A673 (cell line): Measurements from ENCODE around the gene EPB41L4A. TPM values are rescaled to one million over a fixed set of nuclear protein-coding genes. Genes with fewer than 3 reads are reported as not detected.
A peak's percentile ranks its signal among the peaks of the same experiment; 100 is the strongest.
"Not testable (repeated sequence)": the region's sequence is repeated elsewhere in the genome, so short reads cannot be mapped to it uniquely, and the experiment has no call there.

Experiments
- BruUV-seq: library from RNA; stranded (reverse); fragments of 400-500 nt; replicated peaks from 2 replicates; lab custom pipeline; 2021; lab: Mats Ljungman, UMichigan
- CTCF ChIA-PET: fragments of 300-600 bp; sonication (Branson Sonifier 250); formaldehyde crosslinking; loops from one replicate; lab custom pipeline; 2022; ENCODE audit warnings: antibody characterized with exemption; lab: Charles Lee
- POLR2A ChIA-PET: fragments of 300-600 bp; sonication (Branson Sonifier 250); formaldehyde crosslinking; loops from one replicate; lab custom pipeline; 2022; ENCODE audit warnings: antibody characterized with exemption; ENCODE audit not compliant: low non-redundant PET; lab: Charles Lee
- DNase-seq: peaks from one replicate; pipeline ENCODE4 v3.0.0-alpha.2; 2015; ENCODE audit warnings: low spot score
- H3K27ac ChIP-seq: fragments of 200-600 bp; sonication (generic); 2 replicates; pipeline ENCODE4 v1.5.1; 2016; ENCODE audit warnings: mixed run types, low read depth, mild to moderate bottlenecking, mixed read lengths, antibody characterized with exemption, low read length; ENCODE audit not compliant: poor library complexity, severe bottlenecking
- H3K27me3 ChIP-seq: fragments of 200-600 bp; sonication (generic); replicated peaks from 2 replicates; pipeline ENCODE4 v1.6.1; 2017; ENCODE audit warnings: mixed run types, low read depth, mild to moderate bottlenecking, mixed read lengths, antibody characterized with exemption, low read length; ENCODE audit not compliant: insufficient read depth, poor library complexity
- H3K36me3 ChIP-seq: fragments of 200-600 bp; sonication (generic); 2 replicates; pipeline ENCODE4 v1.6.1; 2016; ENCODE audit warnings: mixed run types, mild to moderate bottlenecking, mixed read lengths, antibody characterized with exemption, low read length; ENCODE audit not compliant: insufficient read depth, poor library complexity, severe bottlenecking
- H3K4me1 ChIP-seq: fragments of 200-600 bp; sonication (generic); 2 replicates; pipeline ENCODE4 v1.6.1; 2017; ENCODE audit warnings: mixed run types, mild to moderate bottlenecking, mixed read lengths, antibody characterized with exemption, low read length; ENCODE audit not compliant: insufficient read depth, poor library complexity, severe bottlenecking
- H3K4me3 ChIP-seq: fragments of 200-600 bp; sonication (generic); 2 replicates; pipeline ENCODE4 v1.5.1; 2016; ENCODE audit warnings: low read depth, mixed run types, mild to moderate bottlenecking, mixed read lengths, low read length; ENCODE audit not compliant: poor library complexity, severe bottlenecking
- H3K9me3 ChIP-seq: fragments of 200-600 bp; sonication (generic); 2 replicates; pipeline ENCODE4 v1.6.1; 2016; ENCODE audit warnings: mixed run types, low read depth, mild to moderate bottlenecking, mixed read lengths, antibody characterized with exemption, low read length; ENCODE audit not compliant: poor library complexity, severe bottlenecking
- CTCF ChIP-seq: fragments of 300-800, 200-600 bp; sonication (generic); conservative IDR thresholded peaks from 2 replicates; pipeline ENCODE4 v1.5.1; 2017; ENCODE audit warnings: low read depth, mild to moderate bottlenecking, antibody characterized with exemption, low read length, moderate library complexity, mixed read lengths
- EZH2 ChIP-seq: fragments of 200-600 bp; sonication (generic); IDR thresholded peaks from 2 replicates; pipeline ENCODE4 v1.6.1; 2017; ENCODE audit warnings: borderline replicate concordance, low read depth, mild to moderate bottlenecking, mixed read lengths, antibody characterized with exemption, low read length; ENCODE audit not compliant: poor library complexity, severe bottlenecking
- intact Hi-C: fragments of 100-400 bp; cut with micrococcal nuclease; formaldehyde crosslinking; loops from one replicate; pipeline ENCODE4 v1.10.0; 2022; ENCODE audit not compliant: unreplicated experiment
- total RNA-seq: library from RNA; stranded (reverse); gene quantifications from 2 replicates; pipeline ENCODE4 v1.2.3, GENCODE V29; 2021

The EPB41L4A gene
- total RNA-seq, 1 experiment from 2014 or later: not detected

GRCh38 chr5:112434641-112435040, 15.6 kb upstream of the EPB41L4A start:
- no peak overlapping the region for H3K27ac ChIP-seq
- DNase-seq: no peak
- H3K4me3 ChIP-seq: no peak overlapping the region
- no TSS peak for BruUV-seq
- intact Hi-C loops: no loop called here
- ChIA-PET POLR2A (no interaction called here), CTCF (no interaction called here)
- no peaks in the 10 kb centered on the region for H3K9me3 ChIP-seq
- H3K27me3 ChIP-seq: no peaks in the 10 kb centered on the region
- H3K4me1 ChIP-seq: no peaks in the 10 kb centered on the region
- TF ChIP-seq EZH2: no peak
- TF ChIP-seq CTCF: no peak
- no peaks in the 10 kb centered on the region for H3K36me3 ChIP-seq

- H3K4me1 ChIP-seq, H3K27me3 ChIP-seq, intact Hi-C loops, H3K36me3 ChIP-seq, H3K27ac ChIP-seq, CTCF ChIA-PET, H3K9me3 ChIP-seq, POLR2A ChIA-PET, H3K4me3 ChIP-seq, BruUV-seq, DNase-seq: not testable (repeated sequence)
Observed at GRCh38 chr5:112426202-112426601, 7.1 kb upstream of the EPB41L4A start.

DNA sequence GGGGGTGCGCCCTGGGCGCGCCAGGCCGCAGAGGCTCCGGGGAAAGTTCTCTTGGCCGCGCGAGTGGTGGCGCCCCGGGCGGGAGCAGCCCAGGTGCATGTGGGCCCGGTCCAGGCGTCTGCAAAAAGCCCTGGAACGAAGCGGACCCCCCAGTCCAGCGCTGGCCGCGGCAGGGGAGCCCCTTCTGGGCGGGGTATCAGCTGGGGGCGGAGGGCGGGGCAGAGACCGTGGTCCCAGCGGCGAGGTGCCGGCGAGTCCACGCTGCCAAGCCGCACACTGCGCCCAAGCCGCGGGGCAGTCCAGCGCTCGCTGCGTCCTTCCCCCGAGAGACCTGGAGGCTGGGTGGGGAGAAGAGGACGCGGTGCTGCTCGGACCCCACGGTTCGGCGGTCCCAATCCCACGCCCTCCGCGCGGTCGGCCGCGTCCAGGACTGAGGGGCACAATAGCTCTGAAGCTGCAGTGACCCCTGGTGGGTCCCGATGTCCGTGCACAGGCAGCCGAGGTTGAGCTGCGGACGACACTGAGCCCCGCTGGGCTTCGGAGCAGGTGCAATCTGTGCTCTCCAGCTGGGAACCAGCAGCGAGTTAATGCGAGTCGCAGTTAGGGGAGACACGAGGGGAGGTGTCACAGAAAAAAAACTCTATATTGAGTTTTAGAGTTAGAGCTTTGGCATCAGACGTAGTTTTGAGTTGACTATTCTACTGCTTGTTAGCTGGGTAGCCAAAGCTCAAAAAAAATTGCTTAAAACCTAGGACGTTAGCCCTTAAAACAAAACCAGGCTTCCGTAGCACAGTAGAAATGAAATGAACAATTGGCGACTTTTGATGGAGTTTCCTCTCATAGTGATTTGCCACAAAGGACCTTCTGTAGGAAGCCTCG, 1.1 kb upstream of the EPB41L4A start:
- ChIA-PET POLR2A (no interaction called here), CTCF (interaction anchor here (0.5 to 1.2 kb wide), 5 partner anchors 9 to 216 kb away, joined by 3 to 6 read pairs (median 3); no protein-coding TSS in a partner anchor)
- DNase-seq: peak; percentile 52
- no TSS peak for BruUV-seq
- H3K27ac ChIP-seq: no peak overlapping the region
- no peaks in the 10 kb centered on the region for H3K36me3 ChIP-seq
- H3K9me3 ChIP-seq: no peaks in the 10 kb centered on the region
- TF ChIP-seq CTCF (peak; percentile 73), EZH2 (no peak)
- peaks cover 10% of the 10 kb centered on the region for H3K4me1 ChIP-seq
- peak overlapping the region; percentile 39 for H3K4me3 ChIP-seq
- peaks cover 65% of the 10 kb centered on the region for H3K27me3 ChIP-seq
- intact Hi-C loops: loop anchor here (1.0 to 2.0 kb wide), 2 partner anchors 210 to 245 kb away; no protein-coding TSS in a partner anchor
